ENCODE measurements around the gene DHDH. TPM values are rescaled to one million over a fixed set of nuclear protein-coding genes. Genes with fewer than 3 reads are reported as not detected.

DHDH gene
- total RNA-seq, 1 donor from 2014 or later, result not detected

DNA sequence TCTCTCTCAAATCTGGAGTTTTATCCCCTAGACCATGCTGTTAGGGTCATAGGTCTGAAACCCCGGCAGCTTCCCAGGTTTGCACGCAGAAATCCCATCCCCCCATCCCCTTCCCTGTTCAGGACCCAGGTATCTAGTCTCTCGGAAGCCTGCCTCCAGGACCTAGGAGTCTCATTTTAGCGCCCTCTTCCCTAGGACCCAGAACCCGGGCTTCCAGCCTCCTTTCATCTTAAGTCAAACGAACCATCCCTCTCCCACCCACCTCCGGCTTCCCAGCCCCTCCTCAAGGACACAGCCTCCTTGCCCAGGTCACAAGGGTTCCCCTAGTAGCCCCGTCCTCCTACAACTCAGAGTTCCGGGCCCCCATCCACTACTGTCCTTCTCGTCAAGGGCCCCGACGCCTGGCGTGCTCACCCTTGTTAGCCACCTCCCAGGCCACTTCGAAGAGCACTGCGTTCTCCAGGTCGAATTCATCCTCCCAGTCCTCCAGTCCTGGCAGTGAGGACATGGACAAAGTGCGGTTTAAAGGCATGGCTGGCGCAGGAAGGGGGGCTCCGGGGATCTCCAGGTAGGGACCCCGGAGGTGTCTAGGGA, 59.2 kb downstream of the DHDH start:
- DNase-seq (ENCODE audit: low spot score), result no peak

DNA sequence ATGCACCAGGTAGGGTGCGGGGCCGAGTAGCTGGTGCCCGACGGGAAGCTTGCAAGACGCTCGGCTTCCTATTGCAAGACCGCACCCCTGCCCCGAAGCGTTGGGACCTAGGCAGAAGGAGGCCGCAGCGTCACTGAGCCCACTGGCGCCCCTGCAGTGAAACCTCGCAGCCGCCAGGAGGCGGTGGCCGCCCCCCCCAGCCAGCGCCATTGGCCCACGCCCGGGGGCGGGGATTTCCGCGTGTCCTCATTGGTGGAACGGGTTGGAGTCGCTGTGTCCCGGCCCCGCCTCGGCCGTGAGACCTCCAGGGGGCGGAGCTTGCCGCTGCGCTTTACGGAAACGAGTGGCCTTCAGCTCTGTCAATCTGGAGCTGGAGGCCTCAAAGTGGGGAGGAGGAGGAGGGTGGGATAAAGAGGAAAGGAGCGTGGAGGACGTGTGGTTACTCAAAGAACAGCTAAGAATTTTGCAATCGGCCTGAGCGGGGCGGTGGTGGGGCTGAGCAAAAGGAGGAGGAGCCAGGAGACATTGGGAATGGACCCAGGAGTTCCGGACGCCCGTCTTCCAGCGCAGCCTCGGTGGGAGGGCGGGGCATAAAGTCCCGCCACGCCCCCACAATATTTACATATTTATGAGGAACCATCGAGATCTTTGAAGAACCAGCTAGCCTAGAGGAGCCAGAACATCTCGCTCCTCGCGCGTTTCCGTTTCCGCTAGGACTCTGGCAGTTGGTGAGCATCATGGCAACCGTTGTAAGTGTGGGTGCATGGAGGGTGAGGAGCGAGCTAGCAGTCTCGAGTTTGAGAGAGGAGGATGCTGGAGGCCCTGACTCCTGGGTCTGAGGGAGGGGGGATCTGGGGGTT, 59.9 kb downstream of the DHDH start, which contains the start of the genes GYS1 and RUVBL2:
Gene GYS1 (minus strand): TSS at position 135 of the 860 bp plus-strand sequence. CDS start 197 bp downstream, outside the sequence.
Gene RUVBL2 (plus strand): TSS at position 713 of the 860 bp plus-strand sequence. CDS start 25 bp downstream, at position 738.
- peak; percentile 99 for DNase-seq (ENCODE audit: low spot score)

DNA sequence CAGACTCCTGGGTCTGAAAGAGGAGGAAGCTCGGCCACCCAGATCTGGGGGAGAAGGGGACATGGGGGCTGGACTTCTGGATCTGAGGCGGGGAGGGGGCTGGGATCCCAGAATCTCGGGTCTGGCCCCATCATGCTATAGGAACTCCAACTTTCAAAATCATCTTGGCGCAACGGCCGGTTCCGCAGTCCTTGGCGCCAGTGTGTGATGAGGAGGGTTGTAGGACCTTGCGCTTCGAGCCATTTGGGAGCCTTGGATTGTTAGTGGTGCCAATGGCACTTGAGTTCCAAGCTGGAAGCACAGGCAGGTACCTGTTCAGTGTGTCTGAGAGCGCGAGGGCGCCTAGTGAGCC, 60.5 kb downstream of the DHDH start:
- no peak for DNase-seq (ENCODE audit: low spot score)

Other genes starting within 250 kb of the DHDH start
- gene FUT2, start 237.7 kb upstream of the DHDH start, total RNA-seq, result 35.4 TPM
- 2.2 TPM for gene MAMSTR, start 214.0 kb upstream of the DHDH start, total RNA-seq
- 21.2 TPM for gene RASIP1, start 193.1 kb upstream of the DHDH start, total RNA-seq
- 0.91 TPM for gene IZUMO1, start 186.8 kb upstream of the DHDH start, total RNA-seq
- gene FUT1, start 181.1 kb upstream of the DHDH start, total RNA-seq, result 5.0 TPM
- gene FGF21, start 178.2 kb upstream of the DHDH start, total RNA-seq, result not detected
- gene BCAT2, start 122.7 kb upstream of the DHDH start, total RNA-seq, result 170 TPM
- 24.4 TPM for gene HSD17B14, start 97.2 kb upstream of the DHDH start, total RNA-seq
- gene PLEKHA4, start 65.1 kb upstream of the DHDH start, total RNA-seq, result 23.0 TPM
- gene PPP1R15A, start 61.3 kb upstream of the DHDH start, total RNA-seq, result 56.2 TPM
- not detected for gene TULP2, start 35.0 kb upstream of the DHDH start, total RNA-seq
- 232 TPM for gene NUCB1, start 33.4 kb upstream of the DHDH start, total RNA-seq
- gene BAX, start 21.2 kb downstream of the DHDH start, total RNA-seq, result 79.9 TPM
- 1,526 TPM for gene FTL, start 31.6 kb downstream of the DHDH start, total RNA-seq
- gene GYS1, start 59.6 kb downstream of the DHDH start, total RNA-seq, result 73.8 TPM
- 66.7 TPM for gene RUVBL2, start 60.2 kb downstream of the DHDH start, total RNA-seq
- gene LHB, start 83.4 kb downstream of the DHDH start, total RNA-seq, result not detected
- not detected for gene CGB3, start 90.6 kb downstream of the DHDH start, total RNA-seq
- not detected for gene CGB2, start 98.2 kb downstream of the DHDH start, total RNA-seq
- not detected for gene CGB1, start 103.2 kb downstream of the DHDH start, total RNA-seq
- gene CGB5, start 110.1 kb downstream of the DHDH start, total RNA-seq, result 1.1 TPM
- not detected for gene CGB8, start 115.4 kb downstream of the DHDH start, total RNA-seq
- gene CGB7, start 124.0 kb downstream of the DHDH start, total RNA-seq, result 3.2 TPM
- gene NTF4, start 131.1 kb downstream of the DHDH start, total RNA-seq, result 20.6 TPM
- gene KCNA7, start 139.0 kb downstream of the DHDH start, total RNA-seq, result not detected
- gene SNRNP70, start 151.8 kb downstream of the DHDH start, total RNA-seq, result 256 TPM
- 10.4 TPM for gene LIN7B, start 180.7 kb downstream of the DHDH start, total RNA-seq
- gene C19orf73, start 185.4 kb downstream of the DHDH start, total RNA-seq, result 2.4 TPM
- gene PPFIA3, start 185.8 kb downstream of the DHDH start, total RNA-seq, result 9.0 TPM
- 5.1 TPM for gene HRC, start 221.7 kb downstream of the DHDH start, total RNA-seq
- 110 TPM for gene TRPM4, start 224.1 kb downstream of the DHDH start, total RNA-seq